Type B pancreatic cell (in vitro differentiated cells): ENCODE data around the gene RIPOR2. TPM values are rescaled to one million over a fixed set of nuclear protein-coding genes. Genes with fewer than 3 reads are reported as not detected.

Source experiments
- DNase-seq: peaks from one replicate; pipeline ENCODE4 v3.0.0; 2021; ENCODE audit warnings: mixed read lengths; ENCODE audit not compliant: unreplicated experiment; ENCODE audit errors: extremely low spot score
- H3K27ac Mint-ChIP-seq: 2 replicates; pipeline ENCODE4 v1.8.0; 2021; ENCODE audit warnings: mild to moderate bottlenecking, mixed read lengths
- H3K27me3 Mint-ChIP-seq: 2 replicates; pipeline ENCODE4 v1.8.0; 2021; ENCODE audit warnings: mixed read lengths
- H3K36me3 Mint-ChIP-seq: 2 replicates; pipeline ENCODE4 v1.8.0; 2021; ENCODE audit warnings: mixed read lengths
- H3K4me1 Mint-ChIP-seq: one replicate; pipeline ENCODE4 v1.8.0; 2021; ENCODE audit warnings: mixed read lengths; ENCODE audit not compliant: unreplicated experiment
- H3K4me3 Mint-ChIP-seq: 2 replicates; pipeline ENCODE4 v1.8.0; 2021; ENCODE audit warnings: mild to moderate bottlenecking, mixed read lengths
- H3K9me3 Mint-ChIP-seq: 2 replicates; pipeline ENCODE4 v1.8.0; 2021; ENCODE audit warnings: mixed read lengths
- CTCF ChIP-seq: fragments of 200-600 bp; sonication (generic); conservative IDR thresholded peaks from 2 replicates; pipeline ENCODE4 v1.5.0; 2021; ENCODE audit warnings: antibody characterized with exemption, mild to moderate bottlenecking
- total RNA-seq: library from RNA; stranded (reverse); gene quantifications from 2 replicates; pipeline ENCODE4 v1.2.1, GENCODE V29; 2021; ENCODE audit warnings: low replicate concordance

The RIPOR2 gene
- total RNA-seq, 1 donor from 2014 or later: 4.2 TPM

- no peak for TF ChIP-seq CTCF
- H3K4me1 Mint-ChIP-seq: peaks cover 18% of the 10 kb centered on the region
- H3K27ac Mint-ChIP-seq: no peak overlapping the region
- no peak overlapping the region for H3K4me3 Mint-ChIP-seq
- H3K9me3 Mint-ChIP-seq: peaks cover 9% of the 10 kb centered on the region
- H3K27me3 Mint-ChIP-seq: no peaks in the 10 kb centered on the region
- H3K36me3 Mint-ChIP-seq: peaks cover 4% of the 10 kb centered on the region
- DNase-seq: no peak
Observed at GRCh38 chr6:24899997-24900325, 35.8 kb downstream of the RIPOR2 start.

- TF ChIP-seq CTCF: no peak
- Mint-ChIP-seq H3K4me1 (peaks cover 22% of the 10 kb centered on the region), H3K27me3 (no peaks in the 10 kb centered on the region), H3K36me3 (peaks cover 4% of the 10 kb centered on the region), H3K4me3 (no peak overlapping the region), H3K9me3 (peaks cover 9% of the 10 kb centered on the region), H3K27ac (no peak overlapping the region)
- DNase-seq: no peak
Observed at GRCh38 chr6:24899136-24899996, 36.4 kb downstream of the RIPOR2 start.

- Mint-ChIP-seq H3K27ac (no peak overlapping the region), H3K4me1 (peaks cover 29% of the 10 kb centered on the region), H3K4me3 (no peak overlapping the region), H3K9me3 (peaks cover 9% of the 10 kb centered on the region), H3K27me3 (no peaks in the 10 kb centered on the region), H3K36me3 (peaks cover 4% of the 10 kb centered on the region)
- no peak for TF ChIP-seq CTCF
- no peak for DNase-seq
Observed at GRCh38 chr6:24898676-24899075, 37.1 kb downstream of the RIPOR2 start.

GRCh38 chr6:24897186-24897585 lies 38.6 kb downstream of the RIPOR2 start:
- H3K9me3 Mint-ChIP-seq: no peaks in the 10 kb centered on the region
- TF ChIP-seq CTCF: no peak
- no peaks in the 10 kb centered on the region for H3K36me3 Mint-ChIP-seq
- H3K4me3 Mint-ChIP-seq: no peak overlapping the region
- H3K27me3 Mint-ChIP-seq: no peaks in the 10 kb centered on the region
- peaks cover 32% of the 10 kb centered on the region for H3K4me1 Mint-ChIP-seq
- H3K27ac Mint-ChIP-seq: no peak overlapping the region
- no peak for DNase-seq

- H3K4me3 Mint-ChIP-seq: no peak overlapping the region
- peaks cover 20% of the 10 kb centered on the region for H3K4me1 Mint-ChIP-seq
- no peaks in the 10 kb centered on the region for H3K27me3 Mint-ChIP-seq
- no peaks in the 10 kb centered on the region for H3K36me3 Mint-ChIP-seq
- TF ChIP-seq CTCF: no peak
- no peak overlapping the region for H3K27ac Mint-ChIP-seq
- H3K9me3 Mint-ChIP-seq: no peaks in the 10 kb centered on the region
- no peak for DNase-seq
Observed at GRCh38 chr6:24893342-24893850, 42.4 kb downstream of the RIPOR2 start.
